ENCODE measurements around the gene ACBD4. TPM values are rescaled to one million over a fixed set of nuclear protein-coding genes. Genes with fewer than 3 reads are reported as not detected.

ACBD4 gene
- total RNA-seq, 4 donors from 2014 or later: 24.9 to 96.1 (median 38.6) TPM

GRCh38 chr17:45146166-45146565, 10.7 kb downstream of the ACBD4 start:
- in situ Hi-C loops (cut with MboI; ENCODE audit: low pct_ligation_motif_present in 1 of 4, low pct_unique_long_range_greater_than_20kb in 1 of 4, low sequenced_read_pairs in 3 of 4): no loop called here
- Histone ChIP-seq H3K9me3 (no peaks in the 10 kb centered on the region), H3K27me3 (no peaks in the 10 kb centered on the region), H3K4me3 (no peak overlapping the region), H3K36me3 (no peaks in the 10 kb centered on the region), H3K27ac (peak overlapping the region; percentile 95 to 99 (median 98)), H3K4me1 (peaks cover 21 to 54% (median 38%) of the 10 kb centered on the region in 4 donors)
- intact Hi-C loops (cut with DNase I; ENCODE audit: low total_unique reads): loop anchor here (2.0 to 10.0 kb wide), 2 partner anchors 15 to 961 kb away; partner anchors contain the start of genes HEXIM2 and TMUB2
- DNase-seq: no peak
- WGBS, 2 donors (ENCODE audit: low coverage in 1 of 2): 83 to 97% methylated on average over 1 to 10 of the region's 10 CpGs
- no peak for TF ChIP-seq POLR2AphosphoS5 (IDR thresholded peaks at IDR 0.05)
- TF ChIP-seq EP300 (IDR thresholded peaks at IDR 0.05; ENCODE audit: low read depth): no peak
- TF ChIP-seq, protein P1, sequence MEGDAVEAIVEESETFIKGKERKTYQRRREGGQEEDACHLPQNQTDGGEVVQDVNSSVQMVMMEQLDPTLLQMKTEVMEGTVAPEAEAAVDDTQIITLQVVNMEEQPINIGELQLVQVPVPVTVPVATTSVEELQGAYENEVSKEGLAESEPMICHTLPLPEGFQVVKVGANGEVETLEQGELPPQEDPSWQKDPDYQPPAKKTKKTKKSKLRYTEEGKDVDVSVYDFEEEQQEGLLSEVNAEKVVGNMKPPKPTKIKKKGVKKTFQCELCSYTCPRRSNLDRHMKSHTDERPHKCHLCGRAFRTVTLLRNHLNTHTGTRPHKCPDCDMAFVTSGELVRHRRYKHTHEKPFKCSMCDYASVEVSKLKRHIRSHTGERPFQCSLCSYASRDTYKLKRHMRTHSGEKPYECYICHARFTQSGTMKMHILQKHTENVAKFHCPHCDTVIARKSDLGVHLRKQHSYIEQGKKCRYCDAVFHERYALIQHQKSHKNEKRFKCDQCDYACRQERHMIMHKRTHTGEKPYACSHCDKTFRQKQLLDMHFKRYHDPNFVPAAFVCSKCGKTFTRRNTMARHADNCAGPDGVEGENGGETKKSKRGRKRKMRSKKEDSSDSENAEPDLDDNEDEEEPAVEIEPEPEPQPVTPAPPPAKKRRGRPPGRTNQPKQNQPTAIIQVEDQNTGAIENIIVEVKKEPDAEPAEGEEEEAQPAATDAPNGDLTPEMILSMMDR (IDR thresholded peaks at IDR 0.05): no peak
- no peak for TF ChIP-seq POLR2A (IDR thresholded peaks at IDR 0.05)

DNA sequence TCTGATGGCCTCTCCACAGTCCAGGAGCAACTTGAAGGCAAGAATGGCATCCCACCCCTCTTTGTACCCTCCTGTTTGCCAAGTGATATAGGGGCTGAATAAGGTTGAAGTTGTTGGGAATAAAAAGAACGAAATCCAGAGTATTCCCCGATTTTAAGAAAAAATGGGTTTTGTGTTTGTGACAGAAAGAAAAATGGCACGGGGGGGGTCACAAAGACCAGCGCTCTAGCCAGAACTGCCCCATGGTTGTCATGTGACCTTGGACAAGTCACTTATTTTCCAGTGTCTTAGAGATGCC, 11.1 kb downstream of the ACBD4 start:
- H3K36me3 ChIP-seq: no peaks in the 10 kb centered on the region
- peaks cover 21 to 58% (median 41%) of the 10 kb centered on the region in 4 donors for H3K4me1 ChIP-seq
- H3K4me3 ChIP-seq: peak overlapping the region in 1 of 4 donors; percentile 64
- peak overlapping the region; percentile 95 to 99 (median 98) for H3K27ac ChIP-seq
- TF ChIP-seq POLR2A (IDR thresholded peaks at IDR 0.05) (no peak), EP300 (IDR thresholded peaks at IDR 0.05; ENCODE audit: low read depth) (no peak)
- TF ChIP-seq, protein P1 (IDR thresholded peaks at IDR 0.05): no peak
- in situ Hi-C loops (cut with MboI; ENCODE audit: low pct_ligation_motif_present in 1 of 4, low pct_unique_long_range_greater_than_20kb in 1 of 4, low sequenced_read_pairs in 3 of 4): no loop called here
- H3K9me3 ChIP-seq: no peaks in the 10 kb centered on the region
- intact Hi-C loops (cut with DNase I; ENCODE audit: low total_unique reads): loop anchor here (2.0 to 10.0 kb wide), 2 partner anchors 14 to 962 kb away; partner anchors contain the start of genes HEXIM2 and TMUB2
- WGBS, 2 donors (ENCODE audit: low coverage in 1 of 2): 65 to 88% methylated on average over 4 of the region's 4 CpGs
- no peaks in the 10 kb centered on the region for H3K27me3 ChIP-seq
- no peak for DNase-seq

DNA sequence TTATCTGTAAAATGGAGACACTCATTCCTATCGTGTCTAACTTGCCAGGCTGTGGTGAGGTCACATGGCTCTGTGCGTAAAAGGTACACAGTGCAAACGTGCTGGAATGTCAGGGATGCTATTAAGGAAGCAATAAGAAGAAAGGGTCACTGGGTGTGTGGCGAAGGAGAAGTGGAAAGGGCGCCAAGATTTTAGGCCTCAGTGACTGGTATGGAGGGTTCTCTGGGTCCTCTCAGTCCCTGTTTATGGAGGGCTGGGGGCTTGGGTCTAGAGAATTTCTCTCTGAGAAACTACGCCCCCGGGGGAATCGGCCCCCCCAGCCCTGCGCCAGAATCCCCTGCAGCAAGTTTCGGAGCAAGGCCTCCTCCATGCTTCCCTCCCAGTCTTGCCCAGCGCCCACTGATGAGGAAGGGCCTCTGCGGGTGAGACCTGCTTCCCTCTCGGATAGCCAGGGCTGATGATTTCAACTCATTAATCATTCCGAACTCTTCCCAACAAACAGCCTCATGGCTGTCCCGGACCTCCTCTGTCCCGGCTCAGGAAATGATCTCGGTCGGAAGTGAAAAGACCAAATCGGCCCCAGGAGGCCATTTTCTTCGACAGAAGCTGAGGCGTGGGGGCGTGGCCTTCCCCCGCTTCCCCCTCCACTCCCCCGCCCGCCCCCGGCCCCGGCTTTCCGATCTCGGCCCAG, 11.5 kb downstream of the ACBD4 start:
- H3K36me3 ChIP-seq: no peaks in the 10 kb centered on the region
- in situ Hi-C loops (cut with MboI; ENCODE audit: low pct_ligation_motif_present in 1 of 4, low pct_unique_long_range_greater_than_20kb in 1 of 4, low sequenced_read_pairs in 3 of 4): no loop called here
- peak overlapping the region; percentile 95 to 99 (median 98) for H3K27ac ChIP-seq
- H3K27me3 ChIP-seq: no peaks in the 10 kb centered on the region
- H3K4me1 ChIP-seq: peaks cover 21 to 63% (median 46%) of the 10 kb centered on the region in 4 donors
- 4 to 5% methylated on average over 12 to 28 of the region's 29 CpGs for whole genome bisulfite sequencing, 2 donors (ENCODE audit: low coverage in 1 of 2)
- no peaks in the 10 kb centered on the region for H3K9me3 ChIP-seq
- peak overlapping the region; percentile 53 to 69 (median 64) for H3K4me3 ChIP-seq
- intact Hi-C loops (cut with DNase I; ENCODE audit: low total_unique reads): loop anchor here (2.0 to 10.0 kb wide), 2 partner anchors 14 to 962 kb away; partner anchors contain the start of genes HEXIM2 and TMUB2
- DNase-seq: peak; percentile 74
- TF ChIP-seq POLR2A (IDR thresholded peaks at IDR 0.05) (peak; percentile 68), EP300 (IDR thresholded peaks at IDR 0.05; ENCODE audit: low read depth) (no peak), POLR2AphosphoS5 (IDR thresholded peaks at IDR 0.05) (peak; percentile 40 to 72 (median 67))
- TF ChIP-seq, protein P1 (IDR thresholded peaks at IDR 0.05): no peak

GRCh38 chr17:45147581-45148182, 12.2 kb downstream of the ACBD4 start:
- H3K27ac ChIP-seq: peak overlapping the region; percentile 95 to 99 (median 98)
- H3K36me3 ChIP-seq: no peaks in the 10 kb centered on the region
- TF ChIP-seq POLR2A (IDR thresholded peaks at IDR 0.05) (no peak), EP300 (IDR thresholded peaks at IDR 0.05; ENCODE audit: low read depth) (peak; percentile 52), POLR2AphosphoS5 (IDR thresholded peaks at IDR 0.05) (peak; percentile 61 to 89 (median 86))
- TF ChIP-seq, protein P1 (IDR thresholded peaks at IDR 0.05): no peak
- H3K27me3 ChIP-seq: no peaks in the 10 kb centered on the region
- WGBS, 2 donors (ENCODE audit: low coverage in 1 of 2): 1% methylated on average over 17 to 37 of the region's 38 CpGs
- peaks cover 21 to 70% (median 51%) of the 10 kb centered on the region in 4 donors for H3K4me1 ChIP-seq
- intact Hi-C loops (cut with DNase I; ENCODE audit: low total_unique reads): loop anchor here (2.0 to 10.0 kb wide), 2 partner anchors 13 to 963 kb away; partner anchors contain the start of genes HEXIM2 and TMUB2
- no peaks in the 10 kb centered on the region for H3K9me3 ChIP-seq
- in situ Hi-C loops (cut with MboI; ENCODE audit: low pct_ligation_motif_present in 1 of 4, low pct_unique_long_range_greater_than_20kb in 1 of 4, low sequenced_read_pairs in 3 of 4): no loop called here
- DNase-seq: peak; percentile 82
- H3K4me3 ChIP-seq: peak overlapping the region; percentile 53 to 69 (median 64)

All from transverse colon (tissue), 4 donors.